HG02973 (cell line): ENCODE results near the gene ZGPAT.

ENCODE experiments used
- ATAC-seq: cut with Tn5 transposase; IDR thresholded peaks from one replicate; pipeline ENCODE4 v1.9.1; 2021; ENCODE audit warnings: moderate library complexity; ENCODE audit not compliant: unreplicated experiment

ZGPAT gene

GRCh38 chr20:63691711-63692435 lies 16.0 kb upstream of the ZGPAT start:
- no peak for ATAC-seq

- no peak for ATAC-seq
These were observed 15.3 kb upstream of the ZGPAT start for GRCh38 chr20:63692436-63693082.

DNA sequence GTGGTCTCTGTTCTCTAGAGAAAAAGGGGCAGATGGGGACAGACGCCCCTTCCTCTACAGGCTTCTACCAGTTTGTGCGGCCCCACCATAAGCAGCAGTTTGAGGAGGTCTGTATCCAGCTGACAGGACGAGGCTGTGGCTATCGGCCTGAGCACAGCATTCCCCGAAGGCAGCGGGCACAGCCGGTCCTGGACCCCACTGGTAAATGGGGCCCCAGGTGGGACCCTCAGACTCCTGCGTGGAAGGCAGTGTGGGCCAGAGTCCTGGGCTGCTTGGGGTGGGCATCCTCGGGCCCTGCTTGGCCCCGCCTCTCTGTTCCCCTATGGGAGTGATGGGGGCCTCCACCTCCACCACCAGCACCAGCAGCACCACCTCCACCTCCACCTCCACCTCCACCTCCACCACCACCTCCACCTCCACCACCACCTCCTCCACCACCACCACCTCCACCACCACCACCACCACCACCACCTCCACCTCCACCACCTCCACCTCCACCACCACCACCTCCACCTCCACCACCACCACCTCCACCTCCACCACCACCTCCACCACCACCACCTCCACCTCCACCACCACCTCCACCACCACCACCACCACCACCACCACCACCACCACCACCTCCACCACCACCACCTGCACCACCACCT lies 14.6 kb upstream of the ZGPAT start:
- ATAC-seq, result no peak

- ATAC-seq, result no peak
These were observed 13.9 kb upstream of the ZGPAT start for GRCh38 chr20:63693733-63694583.

DNA sequence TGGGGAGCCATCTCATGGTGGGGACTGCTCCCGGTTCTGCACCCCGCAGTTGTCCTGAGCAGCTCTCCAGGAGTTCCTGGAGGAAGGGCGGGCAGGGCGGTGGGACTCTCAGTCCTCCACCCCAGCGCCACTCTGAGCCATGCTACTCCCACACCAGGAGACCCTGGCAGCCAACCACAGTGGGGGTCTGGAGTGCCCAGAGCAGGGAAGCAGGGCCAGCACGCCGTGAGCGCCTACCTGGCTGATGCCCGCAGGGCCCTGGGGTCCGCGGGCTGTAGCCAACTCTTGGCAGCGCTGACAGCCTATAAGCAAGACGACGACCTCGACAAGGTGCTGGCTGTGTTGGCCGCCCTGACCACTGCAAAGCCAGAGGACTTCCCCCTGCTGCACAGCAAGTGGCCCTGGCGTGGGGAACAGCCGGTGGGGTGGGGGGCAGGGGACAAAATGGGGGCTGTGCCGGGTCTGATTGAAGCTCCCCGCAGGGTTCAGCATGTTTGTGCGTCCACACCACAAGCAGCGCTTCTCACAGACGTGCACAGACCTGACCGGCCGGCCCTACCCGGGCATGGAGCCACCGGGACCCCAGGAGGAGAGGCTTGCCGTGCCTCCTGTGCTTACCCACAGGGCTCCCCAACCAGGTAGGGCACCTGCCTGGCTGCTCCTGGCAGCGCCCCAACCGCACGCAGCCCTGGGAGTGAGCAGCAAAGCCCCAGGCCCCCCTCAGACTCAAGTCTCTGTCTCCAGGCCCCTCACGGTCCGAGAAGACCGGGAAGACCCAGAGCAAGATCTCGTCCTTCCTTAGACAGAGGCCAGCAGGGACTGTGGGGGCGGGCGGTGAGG lies 13.0 kb upstream of the ZGPAT start:
- ATAC-seq, result no peak

- no peak for ATAC-seq
These were observed 12.2 kb upstream of the ZGPAT start for GRCh38 chr20:63695424-63696305.

GRCh38 chr20:63696306-63696627 lies 11.6 kb upstream of the ZGPAT start:
- ATAC-seq, result no peak

DNA sequence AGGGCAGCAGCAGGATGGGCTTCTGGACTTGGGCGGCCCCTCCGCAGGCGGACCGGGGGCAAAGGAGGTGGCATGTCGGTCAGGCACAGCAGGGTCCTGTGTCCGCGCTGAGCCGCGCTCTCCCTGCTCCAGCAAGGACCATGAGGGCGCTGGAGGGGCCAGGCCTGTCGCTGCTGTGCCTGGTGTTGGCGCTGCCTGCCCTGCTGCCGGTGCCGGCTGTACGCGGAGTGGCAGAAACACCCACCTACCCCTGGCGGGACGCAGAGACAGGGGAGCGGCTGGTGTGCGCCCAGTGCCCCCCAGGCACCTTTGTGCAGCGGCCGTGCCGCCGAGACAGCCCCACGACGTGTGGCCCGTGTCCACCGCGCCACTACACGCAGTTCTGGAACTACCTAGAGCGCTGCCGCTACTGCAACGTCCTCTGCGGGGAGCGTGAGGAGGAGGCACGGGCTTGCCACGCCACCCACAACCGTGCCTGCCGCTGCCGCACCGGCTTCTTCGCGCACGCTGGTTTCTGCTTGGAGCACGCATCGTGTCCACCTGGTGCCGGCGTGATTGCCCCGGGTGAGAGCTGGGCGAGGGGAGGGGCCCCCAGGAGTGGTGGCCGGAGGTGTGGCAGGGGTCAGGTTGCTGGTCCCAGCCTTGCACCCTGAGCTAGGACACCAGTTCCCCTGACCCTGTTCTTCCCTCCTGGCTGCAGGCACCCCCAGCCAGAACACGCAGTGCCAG lies 11.0 kb upstream of the ZGPAT start, which contains the start of gene TNFRSF6B:
TNFRSF6B (plus strand) TSS at position 25 of the 729 bp plus-strand sequence; CDS start at position 141, 116 bp downstream.
- ATAC-seq, result no peak

GRCh38 chr20:63697357-63697867 lies 10.4 kb upstream of the ZGPAT start:
- ATAC-seq, result no peak

DNA sequence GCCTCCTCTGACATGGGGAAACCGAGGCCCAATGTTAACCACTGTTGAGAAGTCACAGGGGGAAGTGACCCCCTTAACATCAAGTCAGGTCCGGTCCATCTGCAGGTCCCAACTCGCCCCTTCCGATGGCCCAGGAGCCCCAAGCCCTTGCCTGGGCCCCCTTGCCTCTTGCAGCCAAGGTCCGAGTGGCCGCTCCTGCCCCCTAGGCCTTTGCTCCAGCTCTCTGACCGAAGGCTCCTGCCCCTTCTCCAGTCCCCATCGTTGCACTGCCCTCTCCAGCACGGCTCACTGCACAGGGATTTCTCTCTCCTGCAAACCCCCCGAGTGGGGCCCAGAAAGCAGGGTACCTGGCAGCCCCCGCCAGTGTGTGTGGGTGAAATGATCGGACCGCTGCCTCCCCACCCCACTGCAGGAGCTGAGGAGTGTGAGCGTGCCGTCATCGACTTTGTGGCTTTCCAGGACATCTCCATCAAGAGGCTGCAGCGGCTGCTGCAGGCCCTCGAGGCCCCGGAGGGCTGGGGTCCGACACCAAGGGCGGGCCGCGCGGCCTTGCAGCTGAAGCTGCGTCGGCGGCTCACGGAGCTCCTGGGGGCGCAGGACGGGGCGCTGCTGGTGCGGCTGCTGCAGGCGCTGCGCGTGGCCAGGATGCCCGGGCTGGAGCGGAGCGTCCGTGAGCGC lies 9.8 kb upstream of the ZGPAT start:
- ATAC-seq, result no peak

DNA sequence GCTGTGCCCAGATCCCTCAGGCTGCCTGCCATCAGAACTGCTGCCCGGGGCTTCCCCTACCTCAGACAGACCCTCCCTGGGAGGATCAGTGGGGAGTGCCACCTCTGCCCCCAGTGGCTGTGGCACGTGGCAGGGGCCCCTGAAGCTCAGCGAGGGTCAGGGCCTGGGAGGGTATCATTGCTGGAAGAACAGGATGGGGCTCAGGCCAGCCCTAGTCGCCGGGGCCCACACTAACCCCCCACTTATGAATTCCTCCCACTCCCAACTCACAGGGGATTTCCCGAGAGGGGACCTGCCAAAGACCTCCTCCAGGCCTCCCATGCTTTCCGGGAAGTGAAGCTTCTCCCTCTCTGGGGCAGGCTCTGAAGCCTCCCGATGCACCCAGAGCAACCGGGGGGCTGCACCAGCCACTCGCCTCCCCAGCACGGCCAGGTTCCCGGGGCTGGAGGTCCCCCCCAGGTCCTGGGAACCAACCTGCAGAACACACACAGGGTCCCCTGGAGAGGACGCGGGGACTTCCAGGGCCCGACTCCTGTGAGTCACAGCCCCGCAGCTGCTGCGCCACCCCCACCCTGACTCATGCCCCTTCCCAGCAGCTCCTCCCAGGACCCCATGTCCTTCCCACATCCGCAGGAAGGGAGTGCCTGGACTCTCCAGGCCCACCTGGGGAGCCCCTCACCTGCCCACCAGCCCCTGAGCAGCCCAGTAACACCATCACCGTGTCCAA lies 8.9 kb upstream of the ZGPAT start:
- no peak for ATAC-seq

GRCh38 chr20:63699466-63700198 lies 8.2 kb upstream of the ZGPAT start:
- no peak for ATAC-seq

- no peak for ATAC-seq
These were observed 7.4 kb upstream of the ZGPAT start for GRCh38 chr20:63700199-63701050.

GRCh38 chr20:63701051-63701328 lies 6.8 kb upstream of the ZGPAT start:
- ATAC-seq, result no peak

- ATAC-seq, result no peak
These were observed 6.4 kb upstream of the ZGPAT start for GRCh38 chr20:63701329-63702035.
